H54 (cell line): Measurements from ENCODE around the gene DMWD.
A peak's percentile ranks its signal among the peaks of the same experiment; 100 is the strongest.

Experiments used
- DNase-seq: peaks from one replicate; pipeline ENCODE4 v3.0.0; 2011; ENCODE audit warnings: low spot score, mixed read lengths; ENCODE audit not compliant: insufficient read length
- FAIRE-seq: peaks from 3 replicates; lab custom pipeline; 2011; peaks lifted over from hg19 to GRCh38; lab: Jason Lieb, UNC
- POLR2A ChIP-seq: IDR thresholded peaks from 2 replicates; pipeline ENCODE4 v1.6.1; 2011; ENCODE audit warnings: low read depth, mild to moderate bottlenecking, low read length

DMWD gene

DNA sequence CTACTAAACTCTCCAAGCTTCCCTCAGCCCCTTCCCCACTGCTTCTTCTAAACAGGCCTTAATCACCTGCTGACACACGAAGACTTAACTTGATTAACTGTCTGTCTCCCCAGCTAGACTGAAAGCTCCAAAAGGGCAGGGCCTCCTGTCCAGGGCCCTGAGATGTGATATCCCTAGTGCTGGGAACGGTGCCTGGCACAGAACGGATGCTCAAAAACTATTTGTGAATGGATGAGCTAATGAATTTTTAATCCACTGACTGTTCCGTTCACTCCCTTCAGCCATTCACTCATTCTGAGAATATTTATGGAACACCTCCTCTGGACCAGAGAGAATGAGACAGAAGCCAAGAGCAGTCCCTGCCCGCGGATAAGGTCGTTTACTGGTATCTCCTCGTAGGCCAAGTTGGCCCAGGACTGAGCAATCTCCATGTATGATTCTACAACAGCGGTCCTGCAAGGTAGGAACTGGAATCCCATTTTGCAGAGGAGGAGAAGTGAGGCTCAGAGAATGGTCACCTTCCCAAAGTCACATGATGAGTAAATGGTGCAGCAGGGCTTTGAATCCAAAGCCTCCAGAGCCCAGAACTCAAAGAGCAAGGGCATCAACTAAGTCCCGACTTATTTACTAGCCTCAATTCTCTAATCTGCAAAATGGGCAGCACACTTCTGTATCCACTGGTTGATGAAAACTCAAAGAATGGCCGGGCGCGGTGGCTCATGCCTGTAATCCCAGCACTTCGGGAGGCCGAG lies 3.4 kb downstream of the DMWD start:
- FAIRE-seq (no peak), DNase-seq (no peak)
- no peak for TF ChIP-seq POLR2A

DNA sequence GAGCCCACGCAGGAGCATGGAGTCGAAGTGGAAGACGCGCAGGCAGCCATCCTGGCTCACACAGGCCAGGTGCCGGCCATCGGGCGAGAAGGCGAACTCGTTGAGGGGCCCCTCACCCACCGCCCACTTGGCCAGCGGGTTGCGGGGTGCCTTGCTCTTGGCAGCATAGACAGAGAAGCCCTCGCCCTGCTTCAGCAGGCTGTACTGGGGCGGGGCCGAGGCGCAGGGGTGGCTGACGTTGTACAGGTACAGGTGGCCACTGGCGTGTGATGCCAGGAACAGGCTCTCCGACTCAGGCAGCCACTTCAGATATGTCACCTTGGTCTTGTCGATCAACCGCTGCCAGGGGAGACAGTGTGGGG lies 6.1 kb downstream of the DMWD start:
- TF ChIP-seq POLR2A = no peak
- DNase-seq (no peak), FAIRE-seq (no peak)

DNA sequence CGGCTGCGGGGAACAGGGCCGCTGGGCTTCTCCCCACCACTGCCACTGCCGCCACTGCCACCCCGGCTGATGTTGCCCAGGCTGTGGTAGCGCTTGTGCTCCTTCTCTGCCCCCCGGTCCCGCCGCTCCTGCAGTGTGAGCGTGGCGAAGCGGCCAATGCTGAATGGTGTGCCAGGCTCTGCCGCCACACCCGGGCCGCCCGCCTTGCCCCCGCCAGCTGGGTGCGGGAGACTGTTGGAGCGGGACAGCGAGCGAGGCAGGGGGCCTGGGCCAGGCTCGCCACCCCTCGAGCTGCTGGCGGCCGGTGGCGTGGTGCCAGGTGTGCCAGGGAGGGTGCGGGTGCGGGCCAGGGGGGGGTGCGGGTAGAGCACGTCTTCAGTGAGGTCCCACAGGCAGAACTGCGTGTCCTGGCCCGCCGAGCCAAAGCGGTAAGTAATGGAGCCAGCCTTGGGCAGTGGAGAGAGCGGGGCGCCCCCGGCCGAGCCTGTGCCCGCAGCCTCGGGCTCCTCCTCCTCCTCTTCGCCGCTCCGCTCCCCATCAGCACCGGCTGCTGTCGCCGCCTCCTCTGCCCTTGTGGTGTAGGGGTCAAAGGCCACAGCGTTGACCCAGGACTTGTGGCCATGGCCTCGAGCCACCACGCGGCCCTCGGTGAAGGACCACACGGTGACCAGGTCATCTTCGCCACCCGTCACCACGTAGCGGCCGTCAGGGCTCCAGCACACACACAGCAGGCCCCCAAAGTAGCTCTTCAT lies 6.7 kb downstream of the DMWD start:
- no peak for TF ChIP-seq POLR2A
- DNase-seq (no peak), FAIRE-seq (no peak)

DNA sequence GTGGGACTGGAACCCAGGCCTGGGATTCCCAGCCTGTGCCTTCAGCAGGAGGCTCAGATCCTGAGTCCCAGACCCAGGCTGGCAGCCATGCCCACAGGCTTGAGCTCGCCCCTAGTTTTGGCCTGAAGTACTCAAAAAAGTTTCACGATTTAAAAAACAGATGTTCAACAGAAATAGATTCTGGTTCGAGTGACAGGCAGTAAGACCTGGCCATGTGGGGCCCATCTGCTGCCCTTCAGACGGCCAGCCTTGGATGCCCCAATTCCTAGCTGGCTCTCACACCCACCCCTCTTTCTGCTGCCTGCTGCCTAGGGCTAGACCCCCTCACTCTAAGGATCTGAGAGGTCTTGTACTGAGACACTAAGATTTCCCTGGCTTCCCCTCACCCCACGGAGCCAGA lies 7.5 kb downstream of the DMWD start:
- no peak for DNase-seq
- no peak for TF ChIP-seq POLR2A
- no peak for FAIRE-seq

DNA sequence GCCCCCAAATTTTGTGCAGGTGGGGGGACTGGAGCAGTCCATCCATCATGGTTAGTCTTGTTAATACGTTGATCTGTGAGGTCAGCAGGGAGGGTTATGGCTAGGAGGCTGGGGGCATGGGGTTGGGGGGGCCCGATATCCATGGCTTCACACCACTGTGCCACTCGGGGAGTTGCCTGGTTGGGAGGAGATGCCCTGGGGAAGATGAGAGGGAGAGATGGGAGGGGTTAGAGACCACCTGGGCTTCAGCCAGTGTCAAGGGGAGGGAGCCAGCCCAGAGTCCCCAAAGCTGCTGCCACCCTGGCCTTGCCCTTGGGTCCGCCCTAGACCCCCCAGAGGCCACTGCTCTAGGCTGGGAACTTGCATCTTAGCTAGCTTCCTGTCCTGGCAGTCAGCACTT lies 8.5 kb downstream of the DMWD start:
- no peak for TF ChIP-seq POLR2A
- DNase-seq = no peak
- no peak for FAIRE-seq

DNA sequence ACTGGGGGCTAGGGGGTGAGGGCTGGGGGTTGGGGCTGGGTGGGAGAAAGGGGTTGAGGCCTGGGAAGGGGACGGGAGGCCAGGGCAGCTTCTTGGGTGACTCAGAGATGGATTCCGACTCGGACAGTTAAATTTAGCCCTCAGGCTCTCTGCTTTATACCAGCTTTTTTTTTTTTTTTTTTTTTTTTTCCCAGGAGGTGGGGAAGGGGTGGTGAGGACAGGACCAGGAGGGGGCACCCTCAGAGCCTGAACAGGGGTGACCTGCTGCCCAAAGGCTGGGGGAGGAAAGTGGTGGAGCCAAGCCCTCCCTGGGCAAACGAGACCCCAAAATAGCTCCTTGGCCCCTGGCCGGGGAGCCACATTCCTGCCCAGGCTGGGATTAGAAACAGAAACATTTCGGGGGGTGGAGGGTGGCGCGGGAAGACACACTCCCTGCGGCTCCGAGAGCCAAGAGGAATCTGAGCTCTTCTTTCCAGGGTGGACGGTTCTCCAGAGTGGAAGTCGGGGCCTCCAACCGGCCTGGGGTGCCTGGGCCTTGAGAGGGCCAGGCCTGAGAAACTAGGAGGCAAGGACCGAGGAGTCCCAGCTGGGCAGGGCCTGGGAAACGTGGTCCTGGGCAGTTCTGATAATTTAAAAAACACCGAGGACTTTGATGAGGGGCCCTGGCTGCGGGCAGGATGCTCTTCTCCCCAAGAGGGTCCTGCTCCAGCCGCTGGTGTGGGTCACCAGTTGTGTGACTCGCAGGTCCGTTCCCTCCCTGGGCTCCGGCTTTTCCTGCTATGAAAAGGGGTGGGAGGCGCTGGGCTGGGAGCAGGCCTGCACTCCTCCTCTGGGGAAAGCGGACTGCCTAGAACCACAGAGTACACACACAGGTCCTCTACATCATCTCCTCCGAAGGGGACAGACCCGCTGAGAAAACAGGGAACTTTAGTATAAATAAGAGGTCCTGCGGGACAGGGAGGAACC lies 9.5 kb downstream of the DMWD start:
- TF ChIP-seq POLR2A = no peak
- FAIRE-seq = no peak
- peak; percentile 67 for DNase-seq

DNA sequence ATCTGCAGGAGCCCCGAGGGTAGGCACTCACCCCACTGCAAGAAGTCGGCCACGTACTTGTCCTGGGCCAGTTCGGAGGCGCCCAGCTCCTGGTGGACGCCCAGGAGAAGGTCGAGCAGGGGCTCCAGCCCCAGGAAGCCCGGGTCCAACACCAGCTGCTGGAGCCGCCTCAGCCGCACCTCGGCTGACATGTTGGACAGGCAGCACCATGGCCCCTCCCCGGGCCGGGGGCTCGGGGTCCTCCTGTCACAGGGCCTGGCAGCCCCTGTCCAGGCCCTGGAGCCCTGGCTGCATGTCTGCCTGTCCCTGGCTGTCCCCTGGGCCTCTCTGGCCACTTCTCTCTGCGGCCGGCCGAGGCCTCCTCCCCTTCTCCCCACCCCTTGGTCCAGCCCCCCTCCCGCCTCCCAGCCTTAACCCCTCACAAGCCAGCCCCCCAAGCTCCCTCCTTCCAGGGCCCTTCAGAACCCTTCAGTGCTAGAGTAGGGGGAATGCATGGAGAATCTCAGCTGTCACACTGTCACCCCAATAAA lies 10.4 kb downstream of the DMWD start, which contains the start of gene DMPK:
Gene DMPK (minus strand): TSS at position 329 of the 530 bp plus-strand sequence. CDS start 138 bp downstream, at position 191.
- no peak for DNase-seq
- FAIRE-seq = no peak
- no peak for TF ChIP-seq POLR2A

DNA sequence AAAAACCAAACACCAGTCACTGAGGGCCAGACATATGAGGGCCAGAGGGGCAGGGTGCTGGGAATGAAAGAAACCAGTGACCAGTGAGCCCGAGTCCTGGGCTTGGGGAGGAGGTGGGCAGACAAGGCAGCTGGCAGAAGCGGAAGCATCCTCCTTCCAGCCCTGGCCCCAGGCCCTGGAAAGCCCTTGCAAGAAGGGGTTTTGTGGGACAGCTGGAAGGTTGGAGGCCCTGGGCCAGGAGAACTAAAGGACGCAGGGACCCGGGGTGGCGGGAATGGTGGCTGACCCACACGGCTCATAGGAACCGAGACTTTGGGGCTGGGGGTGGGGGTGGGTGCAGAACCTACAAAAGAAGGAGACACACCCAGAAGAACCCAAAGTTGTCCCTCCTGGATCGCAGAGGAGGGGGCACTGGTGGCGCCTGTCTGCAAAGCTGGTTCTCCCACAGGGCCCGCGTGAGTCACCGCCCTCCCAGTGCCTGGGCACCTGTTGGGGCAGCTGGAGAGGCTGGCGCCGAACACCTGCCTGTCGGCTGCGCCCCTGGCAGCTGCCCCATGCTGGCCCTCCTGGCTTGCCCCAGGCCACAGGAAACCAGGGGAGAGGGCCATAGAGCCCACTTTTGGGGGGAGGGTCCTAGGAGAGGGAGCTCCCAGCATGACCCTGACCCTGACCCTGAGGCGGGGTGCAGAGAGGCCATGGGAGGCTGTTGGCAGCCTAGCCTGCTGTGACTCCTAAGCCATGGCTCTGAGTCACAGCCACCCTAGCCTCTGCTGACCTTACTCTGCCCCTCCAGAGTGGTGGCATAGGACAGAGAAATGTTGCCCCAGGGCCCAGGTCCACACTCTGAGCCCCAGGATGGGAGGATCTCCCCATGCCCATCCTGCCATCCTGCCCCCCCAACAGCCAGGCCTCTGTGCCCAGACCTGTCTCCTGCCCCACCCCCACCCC lies 11.2 kb downstream of the DMWD start:
- DNase-seq (peak; percentile 81), FAIRE-seq (peak; percentile 82)
- TF ChIP-seq POLR2A = no peak

DNA sequence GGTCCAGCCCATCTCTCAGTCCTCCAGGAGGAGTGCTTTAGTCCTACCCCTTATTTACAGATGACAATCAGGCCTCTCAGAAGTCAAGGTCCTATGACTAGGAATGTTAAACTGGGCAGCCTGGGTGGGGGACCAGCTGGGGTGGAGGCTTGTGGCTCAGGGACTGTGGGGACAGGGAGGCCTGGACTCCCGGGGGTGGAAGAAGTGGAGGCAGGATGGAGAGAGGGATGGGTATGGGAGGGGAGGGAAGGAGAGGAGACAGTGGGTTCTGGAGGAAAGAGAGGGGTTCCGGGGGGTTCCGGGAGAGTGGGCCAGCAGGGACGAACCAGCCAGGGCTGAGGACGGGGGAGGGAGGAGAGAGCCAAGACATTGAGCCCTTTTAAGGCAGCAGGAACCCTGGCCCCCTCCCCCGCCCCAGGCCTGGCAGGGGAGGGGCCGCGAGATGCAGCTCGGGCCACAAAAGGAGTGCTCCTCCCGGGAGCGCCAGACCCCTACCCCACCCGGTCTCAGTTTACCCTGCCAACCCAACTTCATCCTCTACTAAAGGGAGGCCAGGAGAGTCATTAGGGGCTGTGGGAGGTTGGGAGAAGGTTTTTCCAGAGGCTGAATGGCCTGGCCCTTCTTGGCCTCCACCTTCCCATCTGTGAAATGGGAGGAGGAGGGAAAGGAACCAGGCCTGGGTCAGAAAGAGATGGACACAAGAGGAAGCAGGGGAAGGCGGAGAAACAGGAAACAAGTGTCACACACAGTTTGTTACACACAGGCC lies 12.0 kb downstream of the DMWD start:
- DNase-seq (no peak), FAIRE-seq (peak; percentile 75)
- TF ChIP-seq POLR2A = no peak

DNA sequence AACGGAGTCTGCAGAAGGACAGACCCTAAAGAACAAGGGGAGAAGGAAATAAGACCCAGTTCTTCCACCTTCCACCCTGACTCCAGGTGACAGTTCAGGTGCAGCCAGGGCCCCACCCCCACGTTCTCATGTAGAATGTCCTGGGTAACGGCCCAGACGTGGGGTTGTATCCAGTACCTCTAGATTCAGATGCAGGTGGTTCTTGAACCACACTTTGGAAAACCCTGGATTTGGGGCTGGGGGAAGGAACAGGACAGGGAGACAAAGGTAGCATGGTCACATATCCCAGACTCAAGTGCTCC lies 12.5 kb downstream of the DMWD start:
- no peak for TF ChIP-seq POLR2A
- no peak for FAIRE-seq
- no peak for DNase-seq

DNA sequence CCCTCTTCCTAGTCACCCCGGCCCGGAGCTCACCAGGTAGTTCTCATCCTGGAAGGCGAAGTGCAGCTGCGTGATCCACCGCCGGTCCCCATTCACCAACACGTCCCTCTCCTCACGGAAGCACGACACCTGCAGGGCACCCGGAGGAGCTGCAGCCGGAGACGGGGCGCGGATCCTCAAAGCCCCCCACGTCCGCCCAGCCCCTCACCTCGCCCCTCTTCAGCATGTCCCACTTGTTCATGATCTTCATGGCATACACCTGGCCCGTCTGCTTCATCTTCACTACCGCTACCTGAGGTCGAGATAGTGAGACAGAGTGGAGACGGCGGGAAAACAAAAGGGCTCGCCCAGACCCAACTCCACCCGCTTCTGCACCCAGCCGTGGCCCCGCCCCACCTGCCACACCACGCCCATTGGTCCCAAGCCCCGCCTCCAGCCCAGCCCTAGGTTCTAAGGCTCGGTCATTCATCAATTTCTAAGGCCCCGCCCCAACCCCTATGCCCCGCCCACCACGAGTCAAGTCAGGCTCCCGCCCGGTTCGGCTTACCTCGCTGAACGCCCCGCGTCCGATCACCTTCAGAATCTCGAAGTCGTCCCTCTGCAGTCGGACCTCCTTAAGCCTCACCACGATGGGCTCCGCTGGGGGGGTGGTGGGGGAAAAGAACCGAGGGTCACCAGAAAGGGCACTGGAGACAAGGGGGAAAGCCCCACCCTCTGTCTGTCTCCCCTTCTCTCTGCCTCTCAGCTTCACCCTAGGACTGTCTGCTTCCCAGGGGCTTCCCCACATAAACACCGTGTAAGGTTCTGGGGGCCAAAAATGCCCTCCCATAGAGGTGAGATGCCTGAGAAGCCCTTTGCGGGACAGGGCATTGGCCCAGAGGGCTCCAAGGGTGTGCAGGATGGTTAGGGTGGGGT lies 13.2 kb downstream of the DMWD start:
- FAIRE-seq (no peak), DNase-seq (no peak)
- TF ChIP-seq POLR2A = no peak
